DND-41 (cell line): Measurements from ENCODE around the gene ATP6V1F.

ENCODE experiments used
- EZH2 ChIP-seq: IDR thresholded peaks from 3 replicates; pipeline ENCODE4 v1.6.1; 2012; ENCODE audit warnings: borderline replicate concordance, low read depth, mild to moderate bottlenecking, moderate library complexity, low read length, inconsistent platforms; ENCODE audit not compliant: severe bottlenecking
- TF ChIP-seq, protein P1 (sequence below): IDR thresholded peaks from 2 replicates; pipeline ENCODE4 v1.5.1; 2012; ENCODE audit warnings: borderline replicate concordance, low read length, moderate library complexity, mild to moderate bottlenecking; ENCODE audit not compliant: poor library complexity, severe bottlenecking; ENCODE audit errors: extremely low read depth

DNA sequence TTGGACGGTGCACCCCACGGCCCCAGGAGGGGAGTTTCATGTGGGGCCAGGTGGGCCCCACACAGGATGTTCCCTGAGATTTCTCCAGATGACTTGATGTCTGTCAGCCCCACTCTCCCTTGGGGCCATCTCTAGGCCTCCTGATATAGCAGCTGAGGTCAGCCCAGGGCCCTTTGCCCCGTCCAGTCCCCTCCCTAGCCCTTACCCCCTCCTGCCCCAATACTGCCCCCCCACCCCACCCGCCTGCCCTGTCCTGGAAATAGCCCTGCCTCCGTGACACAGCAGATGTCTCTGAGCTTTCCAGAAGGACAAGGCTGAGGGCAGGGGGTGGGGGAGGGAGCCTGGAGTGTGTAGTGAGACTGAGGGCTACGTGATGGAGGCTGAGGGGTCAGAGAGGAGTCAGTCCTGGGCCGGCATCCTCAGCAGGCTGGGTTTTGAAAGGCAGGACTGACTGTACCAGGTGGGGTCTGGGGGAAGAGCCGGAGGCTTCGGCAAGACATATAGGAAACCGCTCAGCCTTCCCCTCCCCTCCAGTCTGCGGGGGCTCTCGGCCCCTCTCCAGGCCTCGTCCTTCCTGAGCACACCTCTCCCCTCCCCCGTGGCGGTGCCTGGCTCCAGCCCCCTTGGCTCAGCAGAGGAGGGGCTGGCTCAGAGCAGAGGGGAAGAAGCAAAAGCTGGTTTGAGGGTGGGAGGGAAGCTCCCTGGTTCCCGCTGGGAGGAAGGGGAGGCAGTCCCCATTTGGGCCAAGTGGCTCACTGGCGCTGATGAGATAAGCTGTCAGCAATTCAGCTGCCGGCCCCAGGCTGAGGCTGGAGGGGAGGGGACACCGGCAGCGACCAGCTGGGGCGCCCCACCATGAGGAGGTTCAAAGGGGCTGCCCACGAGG is 30.4 kb upstream of the ATP6V1F start:
- TF ChIP-seq, protein P1, sequence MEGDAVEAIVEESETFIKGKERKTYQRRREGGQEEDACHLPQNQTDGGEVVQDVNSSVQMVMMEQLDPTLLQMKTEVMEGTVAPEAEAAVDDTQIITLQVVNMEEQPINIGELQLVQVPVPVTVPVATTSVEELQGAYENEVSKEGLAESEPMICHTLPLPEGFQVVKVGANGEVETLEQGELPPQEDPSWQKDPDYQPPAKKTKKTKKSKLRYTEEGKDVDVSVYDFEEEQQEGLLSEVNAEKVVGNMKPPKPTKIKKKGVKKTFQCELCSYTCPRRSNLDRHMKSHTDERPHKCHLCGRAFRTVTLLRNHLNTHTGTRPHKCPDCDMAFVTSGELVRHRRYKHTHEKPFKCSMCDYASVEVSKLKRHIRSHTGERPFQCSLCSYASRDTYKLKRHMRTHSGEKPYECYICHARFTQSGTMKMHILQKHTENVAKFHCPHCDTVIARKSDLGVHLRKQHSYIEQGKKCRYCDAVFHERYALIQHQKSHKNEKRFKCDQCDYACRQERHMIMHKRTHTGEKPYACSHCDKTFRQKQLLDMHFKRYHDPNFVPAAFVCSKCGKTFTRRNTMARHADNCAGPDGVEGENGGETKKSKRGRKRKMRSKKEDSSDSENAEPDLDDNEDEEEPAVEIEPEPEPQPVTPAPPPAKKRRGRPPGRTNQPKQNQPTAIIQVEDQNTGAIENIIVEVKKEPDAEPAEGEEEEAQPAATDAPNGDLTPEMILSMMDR = no peak
- no peak for TF ChIP-seq EZH2
